Medulla oblongata (tissue), 1 donor: ENCODE data around the gene PTPN14.
A peak's percentile ranks its signal among the peaks of the same experiment; 100 is the strongest.

ENCODE experiments used
- DNase-seq: peaks from one replicate; pipeline ENCODE4 v3.0.0-alpha.2; 2015; ENCODE audit errors: extremely low spot score

Gene PTPN14

DNA sequence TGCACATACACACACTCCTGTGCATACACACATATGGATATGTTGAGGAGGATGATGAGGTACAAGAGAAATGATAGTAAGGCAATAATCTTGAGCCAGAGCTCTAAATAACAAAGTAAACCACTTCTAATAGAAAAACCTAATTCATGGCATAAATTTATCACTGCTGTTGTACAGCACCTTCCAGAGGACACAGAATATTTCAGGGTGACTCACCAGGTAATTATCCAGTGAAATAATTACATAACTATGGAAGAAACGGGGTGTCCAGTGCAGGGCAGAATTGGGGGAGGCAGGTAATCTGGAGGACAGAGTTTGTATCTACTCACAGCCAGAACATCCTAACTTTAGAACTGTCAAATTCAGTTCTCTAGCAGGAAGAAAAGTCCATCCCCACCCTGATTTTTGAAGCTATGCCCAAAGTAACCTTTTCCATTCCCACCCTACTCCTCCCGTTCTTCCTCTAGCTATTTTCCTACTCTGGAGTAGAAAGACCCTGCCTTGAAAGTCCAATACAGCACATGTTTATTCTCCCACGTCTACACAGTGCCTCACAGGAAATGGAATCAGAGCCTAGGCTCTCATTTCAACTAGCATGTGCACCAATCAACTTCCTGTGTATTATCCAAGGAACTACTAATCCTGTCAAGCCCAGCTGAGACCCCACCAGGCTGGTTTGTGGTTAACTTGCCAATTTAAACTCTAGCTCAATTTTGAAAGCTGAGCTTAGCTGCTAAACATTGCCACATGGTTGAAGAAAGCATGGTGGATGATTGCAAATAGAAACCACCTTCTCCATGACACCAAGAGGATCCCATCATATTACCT lies 96.6 kb downstream of the PTPN14 start:
- DNase-seq: no peak

DNA sequence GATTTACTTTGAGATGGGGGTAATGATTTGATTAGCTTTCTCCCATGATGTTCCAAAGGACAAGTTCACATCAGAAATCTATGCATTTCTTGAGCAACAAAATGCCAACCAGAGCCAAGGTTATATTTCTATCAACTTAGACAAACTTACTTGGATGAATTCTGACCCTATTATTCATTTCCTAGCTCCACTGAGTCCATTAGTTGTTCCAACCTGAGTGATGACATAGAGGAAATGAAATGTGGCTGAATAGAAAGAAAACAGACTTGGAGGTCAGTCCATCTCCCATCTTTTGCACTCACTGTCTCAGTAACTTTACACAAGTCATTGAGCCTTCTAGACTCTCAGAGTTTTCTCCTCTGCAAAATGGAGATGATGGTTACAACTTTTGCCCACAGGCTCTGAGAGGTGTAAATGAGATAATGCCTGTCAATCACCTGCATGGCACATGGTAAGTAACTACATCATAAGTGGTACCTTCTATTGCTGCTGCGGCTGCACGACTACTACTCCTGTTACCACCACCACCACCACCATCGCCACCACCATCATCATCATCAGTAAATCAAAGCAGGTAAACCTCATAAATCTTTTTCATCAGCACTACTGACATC lies 98.2 kb downstream of the PTPN14 start:
- no peak for DNase-seq

DNA sequence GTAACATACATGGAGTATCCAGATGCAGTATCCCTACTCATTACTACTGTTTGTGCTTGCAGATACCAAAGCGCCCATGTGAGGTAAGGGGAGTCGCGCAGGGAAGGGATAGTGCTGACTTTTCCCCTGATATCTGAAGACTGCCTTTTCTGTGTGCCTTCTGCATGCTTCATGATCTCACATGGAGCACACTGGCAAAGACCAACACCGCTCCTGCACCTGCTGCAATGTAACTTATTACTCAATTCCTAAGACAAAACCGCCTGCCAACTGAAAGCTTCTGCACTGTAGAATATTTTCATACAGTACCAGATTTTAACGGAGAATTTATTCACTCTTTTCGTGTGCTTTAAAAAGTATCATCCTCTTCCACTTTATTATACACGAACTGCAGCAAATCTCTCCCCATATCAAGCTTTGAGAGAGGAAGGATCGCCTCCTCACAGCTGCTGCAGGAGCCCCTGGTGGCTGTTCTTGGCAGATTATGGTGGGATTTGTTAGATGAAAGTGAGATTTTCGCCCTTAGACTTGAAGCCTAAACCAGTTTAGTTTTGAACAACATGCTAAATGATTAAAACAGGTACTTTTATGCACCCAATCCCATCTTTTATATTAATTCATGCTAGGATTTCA lies 99.1 kb downstream of the PTPN14 start:
- DNase-seq: no peak

DNA sequence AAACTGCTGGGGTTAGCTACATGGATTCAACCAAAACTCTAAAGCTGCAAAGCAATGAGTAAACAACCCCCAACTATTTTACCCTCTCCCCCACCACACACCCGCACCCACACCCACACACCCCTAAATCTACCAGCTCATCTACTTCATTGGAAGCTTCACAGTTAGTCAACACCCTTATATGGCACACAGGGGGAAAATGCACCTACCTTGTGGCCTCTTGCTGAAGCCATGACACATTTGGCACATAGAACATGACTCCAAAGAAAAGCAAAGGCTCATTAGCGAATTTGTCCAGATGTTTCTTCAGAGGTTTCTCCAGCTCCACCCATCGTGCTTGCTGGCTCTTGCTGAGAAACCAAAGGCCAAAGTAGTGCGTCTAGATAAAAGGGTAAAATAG lies 99.8 kb downstream of the PTPN14 start:
- no peak for DNase-seq

DNA sequence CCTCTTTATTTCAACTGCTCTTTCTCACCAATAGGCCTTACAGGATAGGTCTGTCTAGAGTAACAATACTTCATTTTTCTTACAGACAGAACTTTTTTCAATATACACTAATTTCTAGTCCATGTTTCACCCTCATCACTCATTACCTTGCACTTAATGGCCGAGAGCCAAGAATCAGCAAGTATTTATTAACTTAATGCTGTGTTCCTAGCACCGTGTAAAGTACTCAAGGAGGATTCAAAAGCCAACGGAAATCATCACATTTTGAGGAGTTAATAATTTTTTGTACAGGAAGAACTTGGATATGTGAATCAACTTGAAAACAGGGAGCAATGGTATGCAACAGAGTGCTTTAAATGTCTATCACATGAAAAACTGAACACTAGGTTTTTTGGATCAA lies 102.0 kb downstream of the PTPN14 start:
- no peak for DNase-seq

DNA sequence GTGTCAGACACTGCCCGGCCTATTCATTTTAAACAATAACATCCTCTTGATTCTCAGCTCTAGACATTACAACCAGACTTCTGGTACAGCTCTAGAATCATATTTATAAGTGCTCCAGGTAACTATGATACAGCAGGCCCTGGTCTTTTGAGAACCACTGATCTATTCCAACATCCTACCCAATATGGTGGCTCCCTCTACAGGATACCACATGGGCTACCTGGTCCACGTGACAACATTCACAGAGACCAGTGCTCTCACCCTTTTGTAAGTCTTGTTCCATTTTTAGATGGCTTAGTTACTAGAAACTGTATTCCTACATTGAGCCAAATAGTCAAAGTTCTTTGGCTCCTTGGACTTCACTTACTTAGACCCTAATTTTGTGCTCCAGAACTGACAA lies 102.9 kb downstream of the PTPN14 start:
- no peak for DNase-seq

DNA sequence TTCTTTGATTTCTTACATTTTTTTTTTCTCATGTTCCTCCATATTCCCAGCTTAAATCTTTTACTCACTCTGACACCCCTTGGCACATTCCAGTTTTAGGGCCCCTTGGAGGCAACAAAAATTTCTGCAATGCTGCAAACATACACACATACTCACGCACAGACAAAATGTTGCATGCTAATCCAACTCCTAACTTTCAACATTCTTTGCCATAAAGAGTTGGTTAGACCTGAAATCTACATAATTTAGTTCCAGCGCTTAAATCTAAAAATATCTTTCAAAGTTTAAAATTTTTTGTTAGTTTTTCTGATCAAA lies 103.9 kb downstream of the PTPN14 start:
- no peak for DNase-seq

DNA sequence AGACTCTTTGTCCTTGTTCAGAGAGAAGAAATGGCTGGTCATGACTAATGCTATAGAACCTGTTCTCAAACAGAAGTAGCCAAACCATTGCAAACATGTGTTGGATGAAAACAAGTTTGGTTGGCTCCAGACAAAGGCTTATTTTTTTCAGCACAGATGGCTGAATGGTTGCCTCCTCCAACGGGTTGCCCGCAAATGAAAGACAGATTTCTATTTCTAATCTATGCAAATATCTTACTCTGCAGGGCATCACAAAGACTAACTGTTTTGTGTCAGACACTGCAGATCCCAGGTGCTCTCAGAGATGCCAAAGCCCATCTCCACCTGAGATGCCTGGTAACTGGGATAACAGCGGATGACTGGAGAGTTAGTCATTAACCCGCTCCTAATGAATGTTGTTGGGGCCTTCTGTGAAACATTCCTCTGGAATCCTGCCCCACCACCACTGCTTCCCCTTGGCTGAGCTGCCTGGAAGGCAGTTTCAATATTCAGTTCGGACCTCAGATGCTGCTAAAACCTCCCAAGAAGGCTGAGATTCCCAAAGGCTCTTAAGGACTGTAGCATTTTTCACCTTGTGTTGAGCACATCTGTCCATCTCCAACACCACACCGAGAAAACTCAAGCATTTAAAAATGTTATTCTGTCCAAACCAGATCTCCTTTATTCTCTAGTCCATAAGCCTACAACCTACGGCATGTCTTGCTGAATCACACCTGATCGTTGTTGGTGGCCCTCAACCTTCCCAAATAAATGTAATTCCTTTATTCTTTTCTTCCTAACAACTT lies 104.4 kb downstream of the PTPN14 start:
- peak; percentile 35 for DNase-seq

DNA sequence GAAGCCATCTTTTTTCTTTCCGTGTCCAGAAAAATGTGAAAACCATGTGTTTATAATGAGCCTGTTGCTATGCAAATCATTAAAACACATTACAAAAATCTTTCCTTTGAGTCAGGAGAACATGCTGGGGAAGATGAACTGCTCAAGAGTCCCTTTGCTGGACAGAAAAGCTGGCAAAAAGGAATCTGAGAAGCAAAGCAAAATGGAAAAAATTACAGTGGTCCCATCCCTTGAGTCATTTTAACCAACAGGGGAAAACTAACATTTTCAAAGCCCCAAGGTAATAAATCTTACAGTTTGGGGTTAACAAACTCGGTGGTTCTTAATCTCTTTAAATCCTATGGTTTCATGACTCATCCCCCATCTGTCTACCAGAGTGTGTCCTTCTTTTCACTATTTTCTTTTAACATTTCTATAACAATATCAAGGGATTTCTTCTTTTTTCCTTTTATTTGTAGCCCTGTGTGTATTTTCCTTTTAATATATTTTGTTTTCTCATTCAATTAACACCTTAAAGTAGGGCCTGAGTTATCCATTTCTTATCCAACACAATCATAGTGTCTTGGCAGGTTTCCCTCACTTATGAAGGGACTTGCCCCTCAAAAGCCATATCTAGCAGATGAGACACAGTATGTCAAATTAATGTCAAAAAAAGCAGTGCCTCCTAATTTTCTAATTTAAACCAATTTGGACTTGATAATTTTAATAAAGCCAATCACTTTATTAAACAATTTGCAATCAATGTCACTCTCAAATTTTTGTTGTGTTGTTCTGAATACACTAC lies 105.4 kb downstream of the PTPN14 start:
- no peak for DNase-seq

DNA sequence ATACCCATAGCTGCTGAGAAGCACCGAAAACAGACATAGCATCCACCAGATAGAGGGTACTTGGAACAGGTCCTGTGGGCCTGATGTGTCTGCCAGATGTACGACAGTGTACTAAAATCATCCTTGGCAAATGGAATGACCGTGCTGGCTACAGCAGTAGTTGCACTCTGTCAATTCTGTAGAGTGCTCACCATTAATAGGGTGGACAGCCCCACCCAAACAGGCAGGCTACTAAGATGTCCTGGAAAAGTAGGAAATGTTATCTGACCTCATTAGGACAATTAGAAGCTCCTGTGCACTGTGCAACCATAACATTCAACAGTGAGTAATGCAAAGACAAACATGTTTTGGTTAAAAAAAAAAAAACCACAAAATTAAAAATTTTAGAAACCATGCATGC lies 106.2 kb downstream of the PTPN14 start:
- DNase-seq: no peak

DNA sequence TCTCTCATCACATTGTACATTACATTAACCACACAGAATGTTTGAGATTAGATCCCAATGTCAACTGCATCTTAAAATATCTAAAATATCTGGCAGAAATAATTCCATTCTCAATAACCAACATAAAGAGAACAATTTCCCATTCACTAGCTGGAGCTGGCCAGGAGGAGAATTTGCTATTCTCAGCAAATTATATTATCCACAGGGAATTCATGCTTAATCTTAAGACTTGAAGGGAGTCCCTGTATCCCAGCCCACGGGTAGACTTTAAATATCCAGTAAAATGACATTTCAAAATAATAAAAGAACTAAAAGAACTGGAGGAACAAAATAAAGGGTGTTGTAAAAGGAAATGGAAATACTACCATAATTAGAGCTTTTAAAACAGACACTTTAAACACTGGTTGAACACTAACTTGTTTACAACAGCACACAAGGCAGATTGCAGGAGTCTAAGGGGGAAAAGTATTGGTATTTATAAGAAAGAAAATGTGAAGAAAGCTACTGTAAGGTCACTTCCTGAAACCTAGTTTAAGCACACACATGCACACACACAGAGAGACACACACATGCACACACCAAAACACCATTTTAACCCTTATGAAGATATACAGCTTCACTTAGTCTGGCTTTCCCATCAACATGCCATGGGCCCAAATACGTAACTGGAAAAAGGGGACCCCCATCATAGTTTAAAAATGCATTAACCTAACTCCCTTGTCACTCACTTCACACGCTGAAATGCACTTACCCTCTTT lies 107.0 kb downstream of the PTPN14 start:
- no peak for DNase-seq

DNA sequence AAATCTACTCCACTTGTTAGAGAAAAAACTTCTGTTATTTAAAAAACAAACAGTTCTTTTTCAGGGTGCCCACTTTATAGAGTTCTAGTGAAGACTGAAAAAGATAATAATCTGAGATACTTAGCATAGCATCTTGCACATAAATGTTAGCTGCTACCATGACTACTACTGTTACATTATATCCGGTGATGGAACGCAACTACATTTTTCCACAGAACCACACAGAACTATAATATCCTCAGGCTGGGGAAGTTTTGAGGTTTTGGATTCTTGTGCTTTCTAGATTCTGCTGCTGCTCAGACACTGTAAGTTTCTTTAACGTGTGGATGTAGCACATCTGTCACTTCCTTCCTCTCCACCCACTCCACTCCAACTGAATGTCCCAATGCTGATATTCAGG lies 110.3 kb downstream of the PTPN14 start:
- DNase-seq: no peak

DNA sequence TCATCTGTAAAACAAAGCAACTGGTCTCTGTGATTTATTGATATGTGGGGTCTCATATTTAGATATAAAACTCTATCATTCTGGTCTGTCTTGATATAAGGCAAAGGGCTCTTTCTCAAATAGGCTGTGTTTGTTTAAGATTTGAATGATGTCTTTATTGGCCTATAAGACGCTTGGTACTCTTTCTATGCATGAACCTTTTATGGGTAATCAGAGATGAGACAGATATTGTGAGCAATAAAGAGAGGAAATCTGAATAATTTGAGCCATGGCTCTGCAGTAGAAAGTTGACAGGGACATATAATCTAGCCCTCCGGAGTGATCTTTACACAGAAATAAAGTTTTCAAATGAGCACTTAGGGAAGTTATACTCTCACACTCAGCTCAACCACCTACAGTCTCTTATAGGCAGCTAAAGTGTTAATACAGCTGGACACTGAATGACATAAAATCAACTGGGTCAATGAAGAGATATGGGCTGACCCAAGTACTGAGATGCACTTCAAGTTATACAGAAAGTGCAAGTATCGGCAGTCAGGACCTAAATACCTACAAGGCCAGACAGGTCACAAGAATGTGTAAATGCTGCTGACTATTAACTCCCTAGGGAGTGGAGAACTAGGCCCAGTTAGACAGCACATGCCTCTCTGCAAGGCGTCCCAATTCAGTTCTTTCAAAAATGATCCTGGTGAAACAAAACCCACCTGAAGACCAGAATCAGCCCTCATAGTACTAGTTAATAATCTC lies 111.0 kb downstream of the PTPN14 start:
- no peak for DNase-seq

DNA sequence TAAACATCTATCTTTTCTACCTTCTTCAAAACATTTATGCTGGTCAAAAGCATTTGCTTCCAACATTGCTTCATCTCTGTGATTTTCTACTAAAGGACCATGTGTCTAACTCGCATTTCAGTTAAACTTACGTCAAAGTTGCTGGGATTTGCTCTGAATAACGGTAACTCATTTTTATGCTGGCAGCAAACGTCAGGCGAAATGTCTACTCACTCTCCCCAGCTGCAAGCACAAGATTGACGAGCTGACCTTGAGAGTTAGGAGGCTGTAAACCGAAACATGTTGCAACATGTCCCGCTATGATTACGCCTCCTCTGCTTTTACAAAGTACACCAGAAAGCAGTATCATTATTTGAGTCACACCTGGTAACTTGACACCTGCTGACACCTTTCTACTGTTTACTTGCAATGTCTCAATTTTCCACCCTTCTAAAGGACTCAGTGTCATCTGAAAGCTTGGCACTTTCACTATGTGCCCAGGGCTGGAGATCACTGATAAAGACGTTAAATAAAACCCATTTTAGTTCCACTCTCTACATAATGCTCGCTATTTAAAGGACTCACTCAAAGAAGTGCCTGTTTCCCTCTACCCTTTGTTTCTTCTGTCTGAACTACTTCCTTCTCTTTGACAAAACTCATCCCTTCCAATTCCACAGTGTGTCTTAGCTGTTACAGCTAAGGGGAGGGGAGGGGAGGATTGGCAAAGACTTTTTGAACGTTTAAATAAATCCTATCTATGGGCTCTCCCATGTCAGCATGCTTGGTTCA lies 111.9 kb downstream of the PTPN14 start:
- peak; percentile 35 for DNase-seq

DNA sequence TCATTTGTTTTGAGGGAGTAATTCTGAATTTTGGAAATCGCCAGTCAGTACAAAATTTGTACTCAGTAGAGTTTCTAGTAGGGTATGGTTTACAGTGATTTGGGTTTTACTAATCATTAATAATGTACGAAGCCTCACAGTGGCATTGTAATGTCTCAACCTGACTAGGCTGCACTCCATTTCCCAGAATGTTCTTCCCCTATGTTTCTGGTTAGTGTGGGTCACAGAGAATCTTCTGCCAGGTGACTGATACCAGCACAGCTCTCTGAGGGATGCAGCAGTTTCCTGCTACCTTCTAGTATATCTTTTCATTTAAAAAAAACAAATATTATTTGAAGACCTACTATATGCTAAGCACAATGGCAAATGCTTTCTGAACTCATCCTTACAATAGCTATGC lies 112.9 kb downstream of the PTPN14 start:
- DNase-seq: no peak

DNA sequence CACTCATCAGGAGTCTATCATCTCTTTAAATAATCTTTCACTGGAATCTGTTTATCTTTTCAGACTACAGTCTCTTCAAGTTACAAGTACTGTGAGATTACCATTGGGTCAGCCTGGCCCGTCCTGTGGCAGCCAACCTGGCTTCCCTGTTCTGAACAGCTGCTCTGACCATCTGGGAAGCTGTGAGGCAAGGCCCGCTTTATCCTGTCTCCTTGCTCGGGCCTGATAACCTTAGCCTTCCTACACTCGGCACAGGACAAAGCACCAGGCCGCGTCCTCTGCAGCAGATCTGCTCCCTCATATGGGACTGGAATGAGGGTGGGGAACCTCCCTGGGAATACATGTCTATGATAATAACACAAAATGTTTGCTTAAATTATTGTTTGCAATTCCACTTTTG lies 113.3 kb downstream of the PTPN14 start:
- DNase-seq: no peak

DNA sequence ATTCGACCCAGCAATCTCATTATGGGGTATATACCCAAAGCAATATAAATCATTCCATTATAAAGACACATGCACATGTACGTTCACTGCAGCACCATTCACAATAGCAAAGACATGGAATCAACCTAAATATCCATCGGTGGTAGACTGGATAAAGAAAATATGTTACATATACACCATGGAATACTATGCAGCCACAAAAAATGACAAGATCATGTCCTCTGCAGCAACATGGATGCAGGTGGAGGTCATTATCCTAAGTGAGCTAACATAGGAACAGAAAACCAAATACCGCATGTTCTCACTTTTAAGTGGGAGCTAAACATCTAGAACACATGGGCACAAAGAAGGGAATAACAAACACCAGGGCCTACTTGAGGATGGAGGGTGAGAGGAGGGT lies 115.5 kb downstream of the PTPN14 start:
- no peak for DNase-seq

DNA sequence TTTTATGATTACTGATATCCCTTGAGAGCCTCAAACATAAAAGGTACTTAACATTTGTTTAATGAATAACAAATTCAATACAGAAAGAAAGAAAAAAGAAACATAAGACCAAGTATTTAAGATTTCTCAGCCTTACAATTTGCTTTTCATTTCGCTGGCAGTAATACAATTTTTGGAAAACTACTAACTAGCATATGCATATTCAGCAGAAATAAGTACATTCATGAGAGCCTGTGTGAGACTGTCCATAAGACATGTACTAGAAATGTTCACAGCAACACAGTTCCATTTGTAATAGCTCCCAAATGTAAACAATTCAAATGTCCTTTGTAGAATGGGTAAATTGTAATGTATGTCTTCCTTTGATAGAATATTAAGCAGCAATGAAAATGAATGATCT lies 119.2 kb downstream of the PTPN14 start:
- DNase-seq: no peak

DNA sequence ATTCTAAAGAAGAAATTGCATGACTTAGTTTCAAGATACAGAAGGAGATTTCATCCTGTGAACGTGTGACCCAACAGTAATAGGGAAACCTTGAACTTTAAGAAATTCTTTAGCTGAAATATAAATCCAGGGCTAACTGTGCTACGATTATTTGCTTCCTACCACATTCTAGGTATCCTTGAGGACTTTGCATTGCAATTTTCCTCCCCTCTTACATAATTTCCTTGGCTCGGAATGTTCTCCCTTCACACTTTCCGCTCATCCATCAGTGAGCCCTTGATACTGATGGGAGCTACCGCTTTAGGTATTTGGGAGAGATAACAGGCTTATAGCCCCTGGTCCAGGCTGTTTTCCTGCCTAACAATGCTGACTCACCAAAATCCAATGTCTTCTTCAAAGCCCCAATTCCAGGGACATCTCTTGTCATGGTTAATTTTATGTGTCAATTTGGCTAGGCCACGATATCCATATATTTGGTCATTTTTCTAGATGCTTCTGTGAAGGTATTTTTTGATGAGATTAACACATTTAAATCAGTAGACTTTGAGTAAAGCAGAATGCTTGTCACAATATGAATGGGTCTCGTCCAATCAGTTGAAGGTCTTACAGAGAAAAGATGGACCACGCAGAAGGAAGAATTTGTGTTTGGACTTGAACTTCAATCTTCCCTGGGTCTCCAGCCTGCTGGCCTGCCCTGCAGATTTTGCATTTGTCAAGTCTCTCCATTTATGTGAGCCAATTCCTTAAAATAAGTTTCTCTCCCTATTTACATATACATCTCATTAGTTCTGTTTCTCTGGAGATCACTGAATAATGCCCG lies 121.2 kb downstream of the PTPN14 start:
- DNase-seq: no peak
